Measurements from ENCODE around the gene SLC22A17. TPM values are rescaled to one million over a fixed set of nuclear protein-coding genes. Genes with fewer than 3 reads are reported as not detected.

Gene SLC22A17
- total and polyA plus RNA-seq, 10 of the 15 experiments (the other 5 are each of a cell fraction or from before 2014, with no cell fraction given) = not detected

GRCh38 chr14:23320584-23321571 is 31.8 kb downstream of the SLC22A17 start, which contains the start of gene PABPN1 (continued):
- TF ChIP-seq PKNOX1 (IDR thresholded peaks at IDR 0.05) (peak; percentile 100), RELA (IDR thresholded peaks at IDR 0.05; ENCODE audit: borderline replicate concordance, partially characterized antibody) (no peak), MYC (IDR thresholded peaks at IDR 0.05; ENCODE audit: insufficient read depth, insufficient read length, insufficient replicate concordance, low read length, severe bottlenecking) (no peak), IRF3 (IDR thresholded peaks at IDR 0.05) (peak; percentile 97), CHD1 (IDR thresholded peaks at IDR 0.05; ENCODE audit: low read depth, low read length) (no peak), BMI1 (IDR thresholded peaks at IDR 0.05; ENCODE audit: borderline replicate concordance) (no peak), BCLAF1 (IDR thresholded peaks at IDR 0.05) (no peak), NBN (IDR thresholded peaks at IDR 0.05) (peak; percentile 92), SP1 (IDR thresholded peaks at IDR 0.05; ENCODE audit: low read depth, low read length) (peak; percentile 97), JUND (IDR thresholded peaks at IDR 0.05; ENCODE audit: low read depth, low read length) (no peak), TCF7 (IDR thresholded peaks at IDR 0.05; ENCODE audit: borderline replicate concordance) (no peak), SMAD1 (IDR thresholded peaks at IDR 0.05; ENCODE audit: low read depth, partially characterized antibody) (peak; percentile 52), NR2C2 (IDR thresholded peaks at IDR 0.05; ENCODE audit: borderline replicate concordance, control insufficient read depth, insufficient read length, low read depth) (no peak)
- TF ChIP-seq, protein P1, sequence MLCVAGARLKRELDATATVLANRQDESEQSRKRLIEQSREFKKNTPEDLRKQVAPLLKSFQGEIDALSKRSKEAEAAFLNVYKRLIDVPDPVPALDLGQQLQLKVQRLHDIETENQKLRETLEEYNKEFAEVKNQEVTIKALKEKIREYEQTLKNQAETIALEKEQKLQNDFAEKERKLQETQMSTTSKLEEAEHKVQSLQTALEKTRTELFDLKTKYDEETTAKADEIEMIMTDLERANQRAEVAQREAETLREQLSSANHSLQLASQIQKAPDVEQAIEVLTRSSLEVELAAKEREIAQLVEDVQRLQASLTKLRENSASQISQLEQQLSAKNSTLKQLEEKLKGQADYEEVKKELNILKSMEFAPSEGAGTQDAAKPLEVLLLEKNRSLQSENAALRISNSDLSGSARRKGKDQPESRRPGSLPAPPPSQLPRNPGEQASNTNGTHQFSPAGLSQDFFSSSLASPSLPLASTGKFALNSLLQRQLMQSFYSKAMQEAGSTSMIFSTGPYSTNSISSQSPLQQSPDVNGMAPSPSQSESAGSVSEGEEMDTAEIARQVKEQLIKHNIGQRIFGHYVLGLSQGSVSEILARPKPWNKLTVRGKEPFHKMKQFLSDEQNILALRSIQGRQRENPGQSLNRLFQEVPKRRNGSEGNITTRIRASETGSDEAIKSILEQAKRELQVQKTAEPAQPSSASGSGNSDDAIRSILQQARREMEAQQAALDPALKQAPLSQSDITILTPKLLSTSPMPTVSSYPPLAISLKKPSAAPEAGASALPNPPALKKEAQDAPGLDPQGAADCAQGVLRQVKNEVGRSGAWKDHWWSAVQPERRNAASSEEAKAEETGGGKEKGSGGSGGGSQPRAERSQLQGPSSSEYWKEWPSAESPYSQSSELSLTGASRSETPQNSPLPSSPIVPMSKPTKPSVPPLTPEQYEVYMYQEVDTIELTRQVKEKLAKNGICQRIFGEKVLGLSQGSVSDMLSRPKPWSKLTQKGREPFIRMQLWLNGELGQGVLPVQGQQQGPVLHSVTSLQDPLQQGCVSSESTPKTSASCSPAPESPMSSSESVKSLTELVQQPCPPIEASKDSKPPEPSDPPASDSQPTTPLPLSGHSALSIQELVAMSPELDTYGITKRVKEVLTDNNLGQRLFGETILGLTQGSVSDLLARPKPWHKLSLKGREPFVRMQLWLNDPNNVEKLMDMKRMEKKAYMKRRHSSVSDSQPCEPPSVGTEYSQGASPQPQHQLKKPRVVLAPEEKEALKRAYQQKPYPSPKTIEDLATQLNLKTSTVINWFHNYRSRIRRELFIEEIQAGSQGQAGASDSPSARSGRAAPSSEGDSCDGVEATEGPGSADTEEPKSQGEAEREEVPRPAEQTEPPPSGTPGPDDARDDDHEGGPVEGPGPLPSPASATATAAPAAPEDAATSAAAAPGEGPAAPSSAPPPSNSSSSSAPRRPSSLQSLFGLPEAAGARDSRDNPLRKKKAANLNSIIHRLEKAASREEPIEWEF (IDR thresholded peaks at IDR 0.05; ENCODE audit: insufficient replicate concordance, low read depth, low read length) = peak; percentile 53
